Thoracic aorta (tissue), 2 donors: ENCODE data around the gene KLHL2. TPM values are rescaled to one million over a fixed set of nuclear protein-coding genes. Genes with fewer than 3 reads are reported as not detected.

Experiments used
- ATAC-seq: fragments of 150-250 bp; one replicate; pipeline ENCODE4 v1.8.0; 2017; ENCODE audit warnings: low read depth; ENCODE audit not compliant: insufficient number of reproducible peaks, low FRiP score
- DNase-seq: peaks from one replicate; pipeline ENCODE4 v3.0.0-alpha.2; 2020; ENCODE audit warnings: low spot score
- H3K27ac ChIP-seq, 2 donors: fragments of 200-600 bp; sonication (generic); 1 replicate in 1 of 2; 2 replicates in 1 of 2; pipeline ENCODE4 v1.5.1; 2016; ENCODE audit warnings: mild to moderate bottlenecking in 2 of 2, moderate library complexity in 2 of 2
- H3K27me3 ChIP-seq: fragments of 200-600 bp; sonication (generic); replicated peaks from 2 replicates; pipeline ENCODE4 v1.6.0; 2016; ENCODE audit warnings: mild to moderate bottlenecking; ENCODE audit not compliant: insufficient read depth
- H3K36me3 ChIP-seq: fragments of 200-600 bp; sonication (generic); one replicate; pipeline ENCODE4 v1.5.1; 2016
- H3K4me1 ChIP-seq, 2 donors: fragments of 200-600 bp; sonication (generic); 1 replicate in 1 of 2; 2 replicates in 1 of 2; pipeline versions ENCODE4 v1.5.1 to v1.6.0; 2016; ENCODE audit warnings: low read depth in 2 of 2, mild to moderate bottlenecking in 1 of 2; ENCODE audit not compliant: control insufficient read depth in 1 of 2
- H3K4me3 ChIP-seq: fragments of 200-600 bp; sonication (generic); 2 replicates; pipeline ENCODE4 v1.5.1; 2016; ENCODE audit warnings: mild to moderate bottlenecking
- H3K9me3 ChIP-seq: fragments of 200-600 bp; sonication (generic); 2 replicates; pipeline ENCODE4 v1.5.1; 2016
- CTCF ChIP-seq: fragments of 200-600 bp; sonication (generic); IDR thresholded peaks from one replicate; pipeline ENCODE4 v1.5.1; 2019; ENCODE audit warnings: antibody characterized with exemption
- total RNA-seq, 2 donors: library from RNA; depleted of rRNA; stranded (reverse); fragments of >200 nt; gene quantifications; one replicate each; pipeline versions ENCODE4 v1.1.0 to v1.2.3, GENCODE V29; 2016

The KLHL2 gene
- total RNA-seq, 2 donors from 2014 or later: 13.5 to 48.2 TPM

GRCh38 chr4:165288639-165289422 lies 81.5 kb downstream of the KLHL2 start:
- Histone ChIP-seq H3K27ac (no peak overlapping the region), H3K9me3 (no peaks in the 10 kb centered on the region), H3K36me3 (no peaks in the 10 kb centered on the region), H3K4me1 (no peaks in the 10 kb centered on the region), H3K27me3 (no peaks in the 10 kb centered on the region), H3K4me3 (no peak overlapping the region)
- no peak for ATAC-seq
- no peak for TF ChIP-seq CTCF
- DNase-seq: no peak

- TF ChIP-seq CTCF: no peak
- Histone ChIP-seq H3K27ac (no peak overlapping the region), H3K9me3 (no peaks in the 10 kb centered on the region), H3K27me3 (no peaks in the 10 kb centered on the region), H3K4me1 (peaks cover 0 to 4% of the 10 kb centered on the region in 2 donors), H3K4me3 (no peak overlapping the region), H3K36me3 (no peaks in the 10 kb centered on the region)
- no peak for DNase-seq
- ATAC-seq: no peak
These were observed 82.0 kb downstream of the KLHL2 start for GRCh38 chr4:165289423-165289785.

GRCh38 chr4:165293061-165293460 lies 85.7 kb downstream of the KLHL2 start:
- H3K4me3 ChIP-seq: no peak overlapping the region
- H3K9me3 ChIP-seq: no peaks in the 10 kb centered on the region
- H3K36me3 ChIP-seq: peaks cover 11% of the 10 kb centered on the region
- no peak for TF ChIP-seq CTCF
- no peaks in the 10 kb centered on the region for H3K27me3 ChIP-seq
- no peak overlapping the region for H3K27ac ChIP-seq
- ATAC-seq: no peak
- no peak for DNase-seq
- H3K4me1 ChIP-seq: peaks cover 0 to 4% of the 10 kb centered on the region in 2 donors

GRCh38 chr4:165293927-165294649 lies 86.7 kb downstream of the KLHL2 start:
- Histone ChIP-seq H3K4me3 (no peak overlapping the region), H3K27me3 (no peaks in the 10 kb centered on the region), H3K27ac (no peak overlapping the region), H3K4me1 (peaks cover 0 to 4% of the 10 kb centered on the region in 2 donors), H3K36me3 (peaks cover 13% of the 10 kb centered on the region), H3K9me3 (no peaks in the 10 kb centered on the region)
- no peak for TF ChIP-seq CTCF
- ATAC-seq (no peak), DNase-seq (no peak)

GRCh38 chr4:165294907-165295306 lies 87.5 kb downstream of the KLHL2 start:
- peaks cover 16% of the 10 kb centered on the region for H3K36me3 ChIP-seq
- H3K9me3 ChIP-seq: no peaks in the 10 kb centered on the region
- TF ChIP-seq CTCF: no peak
- no peak for DNase-seq
- peaks cover 0 to 4% of the 10 kb centered on the region in 2 donors for H3K4me1 ChIP-seq
- H3K27me3 ChIP-seq: no peaks in the 10 kb centered on the region
- no peak overlapping the region for H3K4me3 ChIP-seq
- no peak overlapping the region for H3K27ac ChIP-seq
- ATAC-seq: no peak
